Endothelial cell (in vitro differentiated cells): ENCODE measurements around the gene LRRC26. TPM values are rescaled to one million over a fixed set of nuclear protein-coding genes. Genes with fewer than 3 reads are reported as not detected.

Experiments used
- DNase-seq: peaks from one replicate; pipeline ENCODE4 v3.0.0; 2021; ENCODE audit warnings: low spot score
- H3K27ac Mint-ChIP-seq: one replicate; pipeline ENCODE4 v1.8.0; 2021; ENCODE audit warnings: mixed read lengths, inconsistent platforms; ENCODE audit not compliant: unreplicated experiment
- H3K27me3 Mint-ChIP-seq: one replicate; pipeline ENCODE4 v1.8.0; 2021; ENCODE audit warnings: mild to moderate bottlenecking, moderate library complexity, mixed read lengths, inconsistent platforms; ENCODE audit not compliant: unreplicated experiment
- H3K36me3 Mint-ChIP-seq: one replicate; pipeline ENCODE4 v1.8.0; 2021; ENCODE audit warnings: mild to moderate bottlenecking, low read depth, mixed read lengths, inconsistent platforms; ENCODE audit not compliant: unreplicated experiment
- H3K4me1 Mint-ChIP-seq: one replicate; pipeline ENCODE4 v1.8.0; 2021; ENCODE audit warnings: mild to moderate bottlenecking, mixed read lengths, inconsistent platforms; ENCODE audit not compliant: unreplicated experiment
- H3K4me3 Mint-ChIP-seq: one replicate; pipeline ENCODE4 v1.8.0; 2021; ENCODE audit warnings: mild to moderate bottlenecking, mixed read lengths, inconsistent platforms; ENCODE audit not compliant: unreplicated experiment
- H3K9me3 Mint-ChIP-seq: one replicate; pipeline ENCODE4 v1.8.0; 2021; ENCODE audit warnings: mixed read lengths, inconsistent platforms; ENCODE audit not compliant: unreplicated experiment
- total RNA-seq: library from RNA; stranded (reverse); fragmentation: NEBNext Ultra II Directional; extraction: Animal tissue kit (Norgen Biotek cat#: 25700); gene quantifications from one replicate; pipeline ENCODE4 v1.2.1, GENCODE V29; 2021; ENCODE audit not compliant: unreplicated experiment
- TF ChIP-seq, protein P1 (sequence below): fragments of 200-600 bp; sonication (generic); IDR thresholded peaks from one replicate; pipeline ENCODE4 v1.5.0; 2021; ENCODE audit warnings: antibody characterized with exemption; ENCODE audit not compliant: unreplicated experiment

LRRC26 gene
- total RNA-seq, 1 donor from 2014 or later: not detected

DNA sequence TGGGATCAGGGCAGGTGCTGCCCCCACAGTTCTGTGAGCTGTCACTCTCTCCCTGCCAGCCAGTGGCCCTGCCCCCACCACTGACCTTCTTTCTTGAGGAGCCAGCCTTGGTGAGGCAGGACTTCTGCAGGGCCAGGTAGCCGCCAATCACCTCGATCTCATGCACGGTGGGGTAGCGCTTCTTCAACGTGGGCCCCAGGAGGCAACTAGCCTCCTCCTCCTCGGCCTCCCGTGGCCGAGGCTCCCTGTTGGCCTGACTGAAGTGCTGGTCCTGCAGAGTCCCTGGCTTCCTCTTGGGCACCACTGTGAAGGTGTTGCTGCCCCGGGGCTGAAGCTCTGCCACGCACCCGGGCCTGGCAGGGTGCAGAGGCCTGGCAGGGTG is 29.0 kb upstream of the LRRC26 start:
- H3K4me3 Mint-ChIP-seq: no peak overlapping the region
- no peaks in the 10 kb centered on the region for H3K36me3 Mint-ChIP-seq
- H3K9me3 Mint-ChIP-seq: no peaks in the 10 kb centered on the region
- H3K4me1 Mint-ChIP-seq: no peaks in the 10 kb centered on the region
- DNase-seq: no peak
- peaks cover 9% of the 10 kb centered on the region for H3K27me3 Mint-ChIP-seq
- H3K27ac Mint-ChIP-seq: no peak overlapping the region
- TF ChIP-seq, protein P1, sequence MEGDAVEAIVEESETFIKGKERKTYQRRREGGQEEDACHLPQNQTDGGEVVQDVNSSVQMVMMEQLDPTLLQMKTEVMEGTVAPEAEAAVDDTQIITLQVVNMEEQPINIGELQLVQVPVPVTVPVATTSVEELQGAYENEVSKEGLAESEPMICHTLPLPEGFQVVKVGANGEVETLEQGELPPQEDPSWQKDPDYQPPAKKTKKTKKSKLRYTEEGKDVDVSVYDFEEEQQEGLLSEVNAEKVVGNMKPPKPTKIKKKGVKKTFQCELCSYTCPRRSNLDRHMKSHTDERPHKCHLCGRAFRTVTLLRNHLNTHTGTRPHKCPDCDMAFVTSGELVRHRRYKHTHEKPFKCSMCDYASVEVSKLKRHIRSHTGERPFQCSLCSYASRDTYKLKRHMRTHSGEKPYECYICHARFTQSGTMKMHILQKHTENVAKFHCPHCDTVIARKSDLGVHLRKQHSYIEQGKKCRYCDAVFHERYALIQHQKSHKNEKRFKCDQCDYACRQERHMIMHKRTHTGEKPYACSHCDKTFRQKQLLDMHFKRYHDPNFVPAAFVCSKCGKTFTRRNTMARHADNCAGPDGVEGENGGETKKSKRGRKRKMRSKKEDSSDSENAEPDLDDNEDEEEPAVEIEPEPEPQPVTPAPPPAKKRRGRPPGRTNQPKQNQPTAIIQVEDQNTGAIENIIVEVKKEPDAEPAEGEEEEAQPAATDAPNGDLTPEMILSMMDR: no peak

DNA sequence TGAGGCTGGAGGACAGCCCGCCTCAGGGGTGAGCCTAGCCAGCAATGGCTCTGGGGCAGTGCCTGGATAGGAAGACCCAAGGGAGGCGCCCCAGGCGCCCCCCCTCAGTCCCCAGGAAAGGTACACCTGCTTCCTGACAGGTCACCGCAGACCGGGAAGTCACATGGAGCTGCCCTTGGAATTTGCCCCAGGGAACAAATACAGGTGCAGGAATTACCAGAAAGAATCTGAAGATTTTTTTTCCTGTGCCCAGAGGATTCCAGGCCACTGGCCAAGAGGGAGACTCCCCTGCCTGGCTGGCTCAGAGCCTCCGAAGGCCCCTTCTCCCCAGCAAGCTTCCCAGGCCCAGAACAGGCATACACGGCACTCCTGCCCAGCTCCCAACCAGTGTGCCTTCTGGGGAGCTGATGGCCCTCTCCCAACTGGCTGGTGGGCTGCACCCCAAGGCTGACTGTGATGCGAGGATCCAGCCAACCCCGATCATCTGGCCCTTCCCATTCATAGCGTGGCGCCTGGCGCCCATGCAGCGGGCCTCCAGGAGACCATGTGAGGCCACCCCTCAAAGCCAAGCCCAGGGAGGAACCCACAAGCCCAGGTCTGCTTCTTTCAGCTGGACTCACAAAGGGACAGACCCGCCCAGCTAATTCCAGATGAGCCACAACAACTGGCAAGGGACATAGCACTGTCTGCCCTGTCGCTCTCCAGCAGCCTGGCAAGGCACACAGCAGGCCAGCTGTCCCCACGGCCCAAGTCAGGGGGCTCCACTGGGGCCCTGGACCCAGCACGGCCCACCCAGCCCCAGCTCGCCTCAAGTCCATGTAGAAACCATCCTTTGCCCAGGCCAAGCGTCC is 28.4 kb upstream of the LRRC26 start:
- Mint-ChIP-seq H3K9me3 (no peaks in the 10 kb centered on the region), H3K4me3 (peak overlapping the region; percentile 4), H3K27me3 (peaks cover 9% of the 10 kb centered on the region), H3K36me3 (no peaks in the 10 kb centered on the region), H3K4me1 (no peaks in the 10 kb centered on the region), H3K27ac (no peak overlapping the region)
- TF ChIP-seq, protein P1: no peak
- DNase-seq: no peak

DNA sequence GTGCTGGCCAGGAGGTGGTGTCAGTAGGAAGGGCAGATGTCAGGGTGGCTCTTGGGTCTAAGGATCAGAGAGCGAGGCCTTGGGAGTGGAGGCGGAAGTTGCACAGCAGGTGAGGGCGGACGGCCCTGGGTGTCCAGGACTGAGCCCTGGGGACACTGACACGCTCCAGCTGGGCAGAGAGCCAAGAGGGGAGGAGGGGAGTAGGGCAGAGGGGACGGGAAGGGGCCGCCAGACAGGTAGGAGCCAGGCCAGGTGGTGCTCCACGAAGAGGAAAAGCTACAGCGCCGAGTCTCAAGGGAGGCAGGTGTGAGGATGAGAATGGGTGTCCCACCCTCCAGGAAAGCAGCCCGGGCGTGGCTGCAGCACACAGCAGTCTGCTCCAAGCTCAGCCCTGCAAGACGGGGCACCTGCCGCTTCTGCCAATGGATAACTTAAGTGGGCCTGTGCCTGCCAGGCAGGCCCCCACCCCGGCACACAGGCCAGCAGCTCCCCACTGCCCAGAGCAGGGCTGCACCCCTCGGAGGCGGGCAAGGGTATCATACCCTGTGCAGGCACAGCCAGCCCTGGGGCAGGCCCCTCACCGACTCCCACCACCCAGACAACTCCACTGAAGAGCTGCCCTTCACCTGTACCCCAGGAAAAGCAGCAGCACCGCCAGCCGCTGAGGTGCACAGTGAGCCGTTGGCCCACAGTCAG is 25.8 kb upstream of the LRRC26 start:
- Mint-ChIP-seq H3K9me3 (no peaks in the 10 kb centered on the region), H3K27ac (no peak overlapping the region), H3K4me1 (no peaks in the 10 kb centered on the region), H3K27me3 (peaks cover 7% of the 10 kb centered on the region), H3K36me3 (no peaks in the 10 kb centered on the region), H3K4me3 (no peak overlapping the region)
- no peak for DNase-seq
- TF ChIP-seq, protein P1: no peak

DNA sequence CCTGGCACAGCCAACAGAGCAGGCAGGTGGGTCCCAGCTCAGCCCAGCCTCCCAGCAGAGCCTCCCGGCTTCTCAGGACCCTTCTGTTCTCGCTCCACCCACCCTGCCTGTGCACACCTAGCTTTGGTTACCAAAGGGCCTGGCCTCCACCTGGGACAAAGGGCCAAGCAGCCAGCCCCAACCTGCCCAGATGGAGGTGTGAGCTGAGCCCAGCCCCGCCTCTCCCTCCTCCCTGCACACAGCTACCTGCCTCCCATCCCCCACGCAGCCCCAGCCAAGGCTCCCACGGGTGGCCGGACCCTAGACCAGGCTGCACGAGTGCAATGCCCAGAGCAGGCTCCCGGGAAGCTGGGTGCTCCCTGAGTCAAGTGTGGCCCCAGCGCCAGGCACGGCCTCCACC is 25.1 kb upstream of the LRRC26 start:
- no peaks in the 10 kb centered on the region for H3K4me1 Mint-ChIP-seq
- DNase-seq: no peak
- H3K4me3 Mint-ChIP-seq: no peak overlapping the region
- no peaks in the 10 kb centered on the region for H3K36me3 Mint-ChIP-seq
- TF ChIP-seq, protein P1: no peak
- peaks cover 9% of the 10 kb centered on the region for H3K27me3 Mint-ChIP-seq
- H3K9me3 Mint-ChIP-seq: no peaks in the 10 kb centered on the region
- no peak overlapping the region for H3K27ac Mint-ChIP-seq

DNA sequence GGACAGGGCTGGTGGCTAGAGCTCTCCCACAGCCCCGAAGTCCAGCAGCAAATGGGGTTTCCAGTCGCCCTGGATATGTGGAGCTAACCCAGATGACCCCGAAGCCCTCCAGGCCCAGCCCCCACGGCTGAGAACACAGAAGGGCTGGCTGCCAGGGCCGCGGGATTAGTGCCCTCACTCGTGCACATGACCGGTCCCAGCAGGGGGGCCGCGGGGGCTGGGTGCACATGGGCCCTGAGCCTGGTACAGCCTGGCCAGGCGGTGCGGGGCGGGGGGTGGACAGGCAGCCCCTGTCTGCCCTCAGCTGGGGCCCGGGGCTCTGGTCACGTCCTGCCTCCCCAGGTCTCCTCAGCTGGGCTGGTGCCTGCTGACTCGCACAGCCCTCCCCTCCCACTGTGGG is 24.5 kb upstream of the LRRC26 start:
- TF ChIP-seq, protein P1: no peak
- DNase-seq: no peak
- no peak overlapping the region for H3K27ac Mint-ChIP-seq
- H3K27me3 Mint-ChIP-seq: peaks cover 12% of the 10 kb centered on the region
- H3K9me3 Mint-ChIP-seq: no peaks in the 10 kb centered on the region
- H3K4me3 Mint-ChIP-seq: no peak overlapping the region
- peaks cover 3% of the 10 kb centered on the region for H3K4me1 Mint-ChIP-seq
- no peaks in the 10 kb centered on the region for H3K36me3 Mint-ChIP-seq
